ENCODE results near the gene IDH3A.

Gene IDH3A

DNA sequence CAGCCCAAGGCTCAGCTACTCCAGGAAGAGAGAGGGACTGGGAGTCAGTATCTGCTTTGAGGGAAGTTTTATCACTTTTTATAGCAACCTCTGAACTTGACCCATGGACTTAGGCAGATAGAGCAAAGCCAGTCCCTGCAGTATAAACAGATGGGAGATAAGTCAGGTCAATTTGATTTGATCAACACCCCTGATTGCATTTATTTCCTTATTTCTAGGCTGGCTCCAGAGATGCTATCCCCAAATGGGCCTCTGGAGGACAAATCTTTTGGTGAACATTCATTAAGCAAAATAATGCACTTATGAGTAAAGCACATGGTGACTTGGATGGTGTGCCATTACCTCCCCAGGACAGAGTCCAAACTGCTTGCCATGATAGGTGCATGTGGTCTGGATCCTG, 8.9 kb upstream of the IDH3A start:
- no peaks in the 10 kb centered on the region for H3K4me1 ChIP-seq (ENCODE audit: control extremely low read depth in 1 of 4, control insufficient read depth in 4 of 4, insufficient read depth in 4 of 4, low read length in 3 of 4)
- no peak for DNase-seq
- ChIA-PET CTCF (interaction anchor here (1.0 to 2.5 kb wide), 3 partner anchors 8 to 55 kb away, joined by 3 to 8 read pairs (median 3); no protein-coding TSS in a partner anchor), POLR2A (no interaction called here)
- H3K27ac ChIP-seq (ENCODE audit: insufficient read depth in 1 of 2, low read depth in 1 of 2, low read length in 2 of 2, poor library complexity in 1 of 2, severe bottlenecking in 2 of 2) = no peak overlapping the region
- no peaks in the 10 kb centered on the region for H3K9me3 ChIP-seq (ENCODE audit: control extremely low read depth in 1 of 5, control insufficient read depth in 4 of 5, insufficient read depth in 2 of 5, low read depth in 1 of 5, low read length in 4 of 5)
- no peaks in the 10 kb centered on the region for H3K36me3 ChIP-seq (ENCODE audit: control insufficient read depth in 4 of 4, insufficient read depth in 4 of 4, low read length in 3 of 4)
- no peaks in the 10 kb centered on the region for H3K27me3 ChIP-seq (replicated peaks in 2 of 5; ENCODE audit: control insufficient read depth in 4 of 5, insufficient read depth in 5 of 5, low read length in 4 of 5)
- H3K4me3 ChIP-seq (ENCODE audit: control insufficient read depth in 1 of 7, extremely low read depth in 1 of 7, insufficient read depth in 4 of 7, low read depth in 2 of 7, low read length in 6 of 7) = no peak overlapping the region

DNA sequence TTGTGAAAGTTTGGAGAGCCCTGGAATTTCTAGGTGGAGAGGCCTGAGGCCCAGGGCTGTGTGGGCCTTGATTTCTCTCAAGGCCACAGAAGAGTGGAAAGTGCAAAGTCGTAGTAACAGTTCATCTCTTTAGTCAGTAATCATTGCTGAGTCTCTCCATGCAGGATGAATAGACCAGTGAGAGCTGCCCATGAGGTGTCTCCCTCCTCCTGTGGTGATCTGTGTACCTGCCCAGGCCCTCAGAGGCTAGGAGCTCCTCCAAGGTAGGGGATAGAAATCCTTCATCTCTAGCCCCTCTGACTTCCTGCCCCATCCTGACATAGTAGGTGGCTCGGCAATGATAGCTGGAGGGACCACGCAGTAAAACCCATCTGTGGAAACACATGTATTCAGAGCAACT, 6.8 kb upstream of the IDH3A start:
- CTCF ChIA-PET = no interaction called here
- DNase-seq = no peak
- Histone ChIP-seq H3K4me3 (ENCODE audit: control insufficient read depth in 1 of 7, extremely low read depth in 1 of 7, insufficient read depth in 4 of 7, low read depth in 2 of 7, low read length in 6 of 7) (no peak overlapping the region), H3K4me1 (ENCODE audit: control extremely low read depth in 1 of 4, control insufficient read depth in 4 of 4, insufficient read depth in 4 of 4, low read length in 3 of 4) (no peaks in the 10 kb centered on the region), H3K9me3 (ENCODE audit: control extremely low read depth in 1 of 5, control insufficient read depth in 4 of 5, insufficient read depth in 2 of 5, low read depth in 1 of 5, low read length in 4 of 5) (no peaks in the 10 kb centered on the region), H3K27me3 (replicated peaks in 2 of 5; ENCODE audit: control insufficient read depth in 4 of 5, insufficient read depth in 5 of 5, low read length in 4 of 5) (no peaks in the 10 kb centered on the region), H3K36me3 (ENCODE audit: control insufficient read depth in 4 of 4, insufficient read depth in 4 of 4, low read length in 3 of 4) (no peaks in the 10 kb centered on the region), H3K27ac (ENCODE audit: insufficient read depth in 1 of 2, low read depth in 1 of 2, low read length in 2 of 2, poor library complexity in 1 of 2, severe bottlenecking in 2 of 2) (no peak overlapping the region)
- 97% methylated on average over 3 of the region's 3 CpGs for WGBS (ENCODE audit: insufficient coverage)
- POLR2A ChIA-PET = interaction anchor here (1.1 kb wide), 1 partner anchor 54 kb away, joined by 3 read pairs; no protein-coding TSS in a partner anchor

- WGBS (ENCODE audit: insufficient coverage) = 100% methylated on average over 3 of the region's 4 CpGs
- no peak for DNase-seq
- Histone ChIP-seq H3K4me1 (ENCODE audit: control extremely low read depth in 1 of 4, control insufficient read depth in 4 of 4, insufficient read depth in 4 of 4, low read length in 3 of 4) (peaks cover 3 to 19% (median 15%) of the 10 kb centered on the region in 4 experiments), H3K27ac (ENCODE audit: insufficient read depth in 1 of 2, low read depth in 1 of 2, low read length in 2 of 2, poor library complexity in 1 of 2, severe bottlenecking in 2 of 2) (no peak overlapping the region), H3K9me3 (ENCODE audit: control extremely low read depth in 1 of 5, control insufficient read depth in 4 of 5, insufficient read depth in 2 of 5, low read depth in 1 of 5, low read length in 4 of 5) (no peaks in the 10 kb centered on the region), H3K27me3 (replicated peaks in 2 of 5; ENCODE audit: control insufficient read depth in 4 of 5, insufficient read depth in 5 of 5, low read length in 4 of 5) (no peaks in the 10 kb centered on the region), H3K4me3 (ENCODE audit: control insufficient read depth in 1 of 7, extremely low read depth in 1 of 7, insufficient read depth in 4 of 7, low read depth in 2 of 7, low read length in 6 of 7) (no peak overlapping the region), H3K36me3 (ENCODE audit: control insufficient read depth in 4 of 4, insufficient read depth in 4 of 4, low read length in 3 of 4) (no peaks in the 10 kb centered on the region)
- ChIA-PET POLR2A (no interaction called here), CTCF (interaction anchor here (0.9 to 1.8 kb wide), 5 partner anchors 9 to 94 kb away, joined by 3 to 6 read pairs (median 3); no protein-coding TSS in a partner anchor)
Measured at GRCh38 chr15:78146425-78147154, 2.6 kb upstream of the IDH3A start.

DNA sequence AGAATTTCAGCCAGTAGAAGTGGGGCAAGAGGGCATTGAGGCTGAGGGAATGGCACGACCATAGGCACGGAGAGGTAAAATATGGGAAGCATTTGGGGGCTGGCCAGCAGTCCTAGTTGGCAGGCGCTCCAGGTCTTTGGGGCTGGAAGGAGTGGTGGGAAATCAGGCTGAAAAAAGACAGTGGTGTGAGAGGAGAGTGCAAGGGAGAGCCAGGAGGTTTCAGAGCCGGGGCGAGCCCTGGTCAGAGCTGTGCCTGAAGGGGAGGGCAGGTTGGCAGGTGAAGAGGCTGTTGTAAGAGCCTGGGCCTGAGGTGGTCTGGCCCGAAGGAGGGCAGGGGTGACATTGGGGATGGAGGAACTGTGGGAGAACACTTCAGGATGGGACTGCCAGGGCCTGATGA, 1.6 kb upstream of the IDH3A start:
- H3K27me3 ChIP-seq (replicated peaks in 2 of 5; ENCODE audit: control insufficient read depth in 4 of 5, insufficient read depth in 5 of 5, low read length in 4 of 5) = no peaks in the 10 kb centered on the region
- H3K4me3 ChIP-seq (ENCODE audit: control insufficient read depth in 1 of 7, extremely low read depth in 1 of 7, insufficient read depth in 4 of 7, low read depth in 2 of 7, low read length in 6 of 7) = no peak overlapping the region
- ChIA-PET POLR2A (no interaction called here), CTCF (interaction anchor here (0.9 to 1.8 kb wide), 6 partner anchors 8 to 93 kb away, joined by 3 to 6 read pairs (median 4); no protein-coding TSS in a partner anchor)
- no peak overlapping the region for H3K27ac ChIP-seq (ENCODE audit: insufficient read depth in 1 of 2, low read depth in 1 of 2, low read length in 2 of 2, poor library complexity in 1 of 2, severe bottlenecking in 2 of 2)
- H3K36me3 ChIP-seq (ENCODE audit: control insufficient read depth in 4 of 4, insufficient read depth in 4 of 4, low read length in 3 of 4) = no peaks in the 10 kb centered on the region
- no peak for DNase-seq
- H3K4me1 ChIP-seq (ENCODE audit: control extremely low read depth in 1 of 4, control insufficient read depth in 4 of 4, insufficient read depth in 4 of 4, low read length in 3 of 4) = peaks cover 3 to 19% (median 15%) of the 10 kb centered on the region in 4 experiments
- H3K9me3 ChIP-seq (ENCODE audit: control extremely low read depth in 1 of 5, control insufficient read depth in 4 of 5, insufficient read depth in 2 of 5, low read depth in 1 of 5, low read length in 4 of 5) = no peaks in the 10 kb centered on the region
- WGBS (ENCODE audit: insufficient coverage) = 95% methylated on average over 6 of the region's 6 CpGs

GRCh38 chr15:78148392-78149067, 632 bp upstream of the IDH3A start:
- H3K36me3 ChIP-seq (ENCODE audit: control insufficient read depth in 4 of 4, insufficient read depth in 4 of 4, low read length in 3 of 4) = peaks cover 0 to 4% (median 0%) of the 10 kb centered on the region in 4 experiments
- CTCF ChIA-PET = interaction anchor here (1.0 to 1.8 kb wide), 5 partner anchors 9 to 92 kb away, joined by 3 to 6 read pairs (median 4); no protein-coding TSS in a partner anchor
- POLR2A ChIA-PET = interaction anchor here (0.7 kb wide), 1 partner anchor 115 kb away, joined by 6 read pairs; no protein-coding TSS in a partner anchor
- no peak for DNase-seq
- peak overlapping the region in 1 of 2 experiments; percentile 77 for H3K27ac ChIP-seq (ENCODE audit: insufficient read depth in 1 of 2, low read depth in 1 of 2, low read length in 2 of 2, poor library complexity in 1 of 2, severe bottlenecking in 2 of 2)
- H3K4me3 ChIP-seq (ENCODE audit: control insufficient read depth in 1 of 7, extremely low read depth in 1 of 7, insufficient read depth in 4 of 7, low read depth in 2 of 7, low read length in 6 of 7) = peak overlapping the region; percentile 19 to 94 (median 79)
- H3K27me3 ChIP-seq (replicated peaks in 2 of 5; ENCODE audit: control insufficient read depth in 4 of 5, insufficient read depth in 5 of 5, low read length in 4 of 5) = no peaks in the 10 kb centered on the region
- peaks cover 3 to 19% (median 15%) of the 10 kb centered on the region in 4 experiments for H3K4me1 ChIP-seq (ENCODE audit: control extremely low read depth in 1 of 4, control insufficient read depth in 4 of 4, insufficient read depth in 4 of 4, low read length in 3 of 4)
- 6% methylated on average over 7 of the region's 14 CpGs for WGBS (ENCODE audit: insufficient coverage)
- H3K9me3 ChIP-seq (ENCODE audit: control extremely low read depth in 1 of 5, control insufficient read depth in 4 of 5, insufficient read depth in 2 of 5, low read depth in 1 of 5, low read length in 4 of 5) = no peaks in the 10 kb centered on the region

- H3K9me3 ChIP-seq (ENCODE audit: control extremely low read depth in 1 of 5, control insufficient read depth in 4 of 5, insufficient read depth in 2 of 5, low read depth in 1 of 5, low read length in 4 of 5) = no peaks in the 10 kb centered on the region
- H3K27me3 ChIP-seq (replicated peaks in 2 of 5; ENCODE audit: control insufficient read depth in 4 of 5, insufficient read depth in 5 of 5, low read length in 4 of 5) = no peaks in the 10 kb centered on the region
- H3K36me3 ChIP-seq (ENCODE audit: control insufficient read depth in 4 of 4, insufficient read depth in 4 of 4, low read length in 3 of 4) = peaks cover 0 to 4% (median 0%) of the 10 kb centered on the region in 4 experiments
- ChIA-PET CTCF (interaction anchor here (0.8 to 1.0 kb wide), 3 partner anchors 19 to 45 kb away, joined by 3 to 5 read pairs (median 4); no protein-coding TSS in a partner anchor), POLR2A (interaction anchor here (0.6 kb wide), 1 partner anchor 9 kb away, joined by 3 read pairs; no protein-coding TSS in a partner anchor)
- peak overlapping the region in 1 of 2 experiments; percentile 34 for H3K27ac ChIP-seq (ENCODE audit: insufficient read depth in 1 of 2, low read depth in 1 of 2, low read length in 2 of 2, poor library complexity in 1 of 2, severe bottlenecking in 2 of 2)
- 18% methylated on average over 18 of the region's 20 CpGs for WGBS (ENCODE audit: insufficient coverage)
- peak overlapping the region; percentile 60 to 94 (median 79) for H3K4me3 ChIP-seq (ENCODE audit: control insufficient read depth in 1 of 7, extremely low read depth in 1 of 7, insufficient read depth in 4 of 7, low read depth in 2 of 7, low read length in 6 of 7)
- peaks cover 3 to 22% (median 15%) of the 10 kb centered on the region in 4 experiments for H3K4me1 ChIP-seq (ENCODE audit: control extremely low read depth in 1 of 4, control insufficient read depth in 4 of 4, insufficient read depth in 4 of 4, low read length in 3 of 4)
- DNase-seq = peak in 1 of 3 donors; percentile 16
Measured at GRCh38 chr15:78149805-78150751, 916 bp downstream of the IDH3A start.
